OCI-M1 (cell line): ENCODE data around the gene ADCY3.

Experiments used
- DNase-seq: peaks from one replicate; lab custom pipeline; 2025; lab: John Stamatoyannopoulos, UW

The ADCY3 gene

GRCh38 chr2:24831221-24832072 lies 88.6 kb downstream of the ADCY3 start:
- DNase-seq, result no peak

- DNase-seq, result no peak
Observed at GRCh38 chr2:24830786-24831185, 89.3 kb downstream of the ADCY3 start.

DNA sequence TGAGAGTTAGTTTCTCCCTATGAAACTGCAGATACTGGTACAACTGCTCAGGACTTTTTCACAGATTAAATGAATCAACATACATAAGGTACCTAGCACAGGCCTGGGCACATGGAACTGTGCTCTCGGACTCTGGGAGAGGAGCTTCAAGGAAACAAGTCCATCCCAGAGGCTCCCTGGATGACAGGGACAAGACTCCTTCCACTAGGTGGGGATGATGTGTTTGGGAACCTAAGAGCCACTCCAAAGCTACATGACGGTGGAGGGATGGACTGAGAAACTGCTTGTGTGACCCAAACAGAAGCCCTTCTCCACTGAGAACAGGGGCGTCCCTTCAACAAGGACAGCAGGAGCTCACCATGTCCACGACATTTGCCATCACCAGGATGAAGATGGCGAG lies 89.7 kb downstream of the ADCY3 start:
- no peak for DNase-seq

DNA sequence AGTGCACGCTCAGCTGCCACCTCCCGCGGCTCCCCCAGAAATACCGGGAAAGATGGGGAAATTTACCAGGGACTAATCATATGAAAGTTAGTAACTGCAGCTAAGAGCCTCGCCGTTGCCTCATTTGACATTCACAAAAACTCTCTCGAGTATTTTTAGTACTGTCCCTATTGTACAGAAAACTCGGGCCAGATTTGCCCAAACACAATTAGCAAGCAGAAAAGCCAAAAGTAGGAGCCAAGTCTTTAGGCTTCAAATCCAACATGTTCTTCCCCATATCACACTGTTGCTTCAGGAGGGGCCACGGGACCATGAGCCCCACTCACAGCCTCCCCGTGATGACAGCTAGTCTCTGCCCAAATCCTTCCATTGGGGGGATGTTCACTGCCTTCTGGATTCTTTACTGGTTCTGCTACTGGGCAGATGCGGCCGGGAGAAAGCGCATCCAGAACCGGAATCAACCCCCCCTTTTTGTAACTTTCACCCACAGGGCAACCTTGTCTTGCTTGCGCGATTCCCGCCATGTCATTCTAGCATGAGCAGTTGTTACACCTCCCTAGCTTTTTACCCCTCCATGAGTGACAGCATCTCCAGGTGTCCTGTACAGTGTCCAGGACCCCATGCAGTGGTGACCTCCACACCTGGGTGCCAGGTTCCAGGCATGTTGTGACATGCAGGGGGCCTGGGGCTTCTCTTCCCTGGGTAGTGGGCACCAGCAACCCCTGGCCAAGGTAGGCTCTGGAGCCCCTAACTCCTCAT lies 91.6 kb downstream of the ADCY3 start:
- DNase-seq, result no peak

- DNase-seq, result peak; percentile 82
Observed at GRCh38 chr2:24827321-24828237, 92.5 kb downstream of the ADCY3 start.

DNA sequence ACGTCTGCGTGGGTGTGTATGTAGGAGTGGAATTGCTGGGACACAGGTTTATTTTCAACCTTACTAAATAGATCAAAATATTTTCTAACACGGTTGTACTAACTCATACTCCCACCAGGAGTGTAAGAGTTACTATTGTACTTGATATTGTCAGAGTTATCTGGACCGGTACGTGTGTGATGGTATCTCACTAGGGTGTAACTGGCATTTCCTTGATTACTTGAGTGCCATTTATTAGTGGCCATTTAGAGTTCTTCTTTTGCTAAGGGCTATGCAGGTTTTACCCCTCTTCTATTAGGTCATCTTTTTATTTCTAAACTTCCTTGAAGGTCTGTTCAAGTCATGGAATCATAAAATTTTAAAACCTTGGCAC lies 93.3 kb downstream of the ADCY3 start:
- DNase-seq, result no peak

DNA sequence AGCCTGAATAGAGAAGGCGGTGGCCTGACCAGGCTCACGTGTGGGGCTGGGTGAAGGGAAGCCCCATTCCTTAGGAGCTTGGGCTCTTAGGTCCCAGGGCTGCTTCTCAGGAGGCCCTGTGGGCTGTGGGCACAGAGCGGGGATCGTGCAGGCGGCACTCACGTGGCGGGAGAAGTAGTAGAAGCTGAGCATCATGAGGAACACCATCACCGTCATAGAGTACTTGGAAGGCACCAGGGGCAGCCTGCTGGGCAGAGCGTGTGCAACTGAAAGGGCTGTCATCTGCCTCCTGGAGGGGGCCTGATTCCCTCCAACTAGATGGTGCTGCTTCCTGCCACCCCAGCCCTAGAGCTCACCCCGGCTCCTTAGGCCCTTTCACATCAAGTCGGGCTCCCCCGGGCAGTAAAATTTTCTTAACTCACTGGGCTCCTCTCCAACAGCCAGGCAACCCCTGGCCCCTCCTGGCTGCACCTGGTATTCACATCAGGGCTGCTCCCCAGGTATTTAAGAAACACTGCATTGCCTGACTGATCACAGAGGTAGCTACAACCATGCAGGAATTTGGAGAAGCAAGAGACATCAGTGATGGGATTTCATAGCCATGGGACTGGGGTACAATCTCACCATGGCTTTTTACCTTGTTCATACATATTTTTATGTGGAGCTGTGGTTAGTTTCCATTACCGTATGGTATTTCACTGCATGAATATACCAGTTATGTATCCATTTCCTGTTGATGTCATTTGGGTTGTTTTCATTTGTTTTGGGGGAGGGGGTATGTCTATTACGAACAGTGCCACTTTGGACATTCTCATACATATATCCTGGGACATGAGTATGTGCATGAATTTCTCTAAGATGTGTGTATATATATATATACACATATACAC lies 93.9 kb downstream of the ADCY3 start:
- no peak for DNase-seq

DNA sequence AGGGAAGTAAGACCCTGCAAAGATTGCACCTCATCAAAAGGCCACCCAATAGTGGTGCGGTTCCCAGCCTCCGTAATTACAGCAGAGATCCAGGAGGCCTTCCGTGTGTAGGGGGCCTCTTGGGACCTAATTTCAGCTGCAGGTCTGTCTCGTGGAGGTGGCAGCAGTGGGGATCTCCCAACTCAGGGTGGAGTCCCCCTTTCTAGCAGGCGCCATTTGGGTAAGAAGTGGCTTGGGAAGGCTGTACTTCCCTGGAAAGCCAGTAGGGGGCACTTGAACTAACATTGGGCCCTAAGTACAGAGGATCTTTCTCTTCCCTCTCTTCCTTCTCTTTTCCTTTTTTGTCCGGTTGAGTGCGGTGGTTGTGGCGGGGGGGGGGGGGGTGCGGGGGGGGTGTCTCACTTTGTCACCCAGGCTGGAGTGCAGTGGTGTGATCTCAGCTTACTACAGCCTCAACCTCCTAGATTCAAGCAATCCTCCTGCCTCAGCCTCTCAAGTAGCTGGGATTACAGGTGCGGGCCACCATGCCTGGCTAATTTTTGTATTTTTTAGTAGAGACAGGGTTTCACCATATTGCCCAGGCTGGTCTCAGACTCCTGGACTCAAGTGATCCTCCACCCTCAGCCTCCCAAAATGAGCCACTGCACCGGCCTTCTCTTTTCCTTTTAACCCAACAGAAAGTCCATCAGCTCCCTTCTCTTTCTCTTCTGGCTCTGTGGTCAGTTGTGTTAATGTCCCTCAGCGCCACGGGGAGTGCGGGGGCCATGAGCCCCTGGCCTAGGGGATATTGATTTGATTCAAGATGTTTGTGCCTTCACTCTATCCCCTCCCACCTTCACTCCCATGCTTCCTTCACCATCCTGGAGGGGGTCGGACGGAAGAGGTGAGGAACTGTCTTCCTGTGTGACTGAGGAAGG lies 94.8 kb downstream of the ADCY3 start:
- DNase-seq, result peak; percentile 31

DNA sequence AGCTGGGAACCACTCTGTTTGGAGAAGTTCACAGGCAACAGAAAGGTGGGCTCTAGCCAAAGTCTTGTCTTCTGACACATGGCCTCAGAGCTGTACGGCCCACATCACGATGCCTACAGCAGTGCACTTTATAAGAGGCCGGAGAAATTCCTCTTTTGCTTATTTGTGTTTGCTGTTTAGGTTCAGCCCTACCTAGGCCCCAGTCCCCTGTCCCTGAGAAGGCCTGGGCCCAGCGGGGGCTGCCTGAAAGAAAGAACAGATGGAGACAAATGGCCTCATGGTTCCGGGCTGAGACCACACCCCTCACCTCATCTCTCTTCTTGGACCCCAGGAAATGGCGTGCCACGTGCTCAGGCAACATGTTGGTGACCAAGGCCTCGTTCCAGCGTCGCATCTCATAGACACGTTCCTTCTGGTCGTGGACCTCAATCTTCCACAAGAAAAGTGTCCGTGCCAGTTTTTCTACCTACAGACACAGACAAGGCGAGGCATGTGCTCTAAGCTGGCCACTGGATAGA lies 95.9 kb downstream of the ADCY3 start:
- no peak for DNase-seq

DNA sequence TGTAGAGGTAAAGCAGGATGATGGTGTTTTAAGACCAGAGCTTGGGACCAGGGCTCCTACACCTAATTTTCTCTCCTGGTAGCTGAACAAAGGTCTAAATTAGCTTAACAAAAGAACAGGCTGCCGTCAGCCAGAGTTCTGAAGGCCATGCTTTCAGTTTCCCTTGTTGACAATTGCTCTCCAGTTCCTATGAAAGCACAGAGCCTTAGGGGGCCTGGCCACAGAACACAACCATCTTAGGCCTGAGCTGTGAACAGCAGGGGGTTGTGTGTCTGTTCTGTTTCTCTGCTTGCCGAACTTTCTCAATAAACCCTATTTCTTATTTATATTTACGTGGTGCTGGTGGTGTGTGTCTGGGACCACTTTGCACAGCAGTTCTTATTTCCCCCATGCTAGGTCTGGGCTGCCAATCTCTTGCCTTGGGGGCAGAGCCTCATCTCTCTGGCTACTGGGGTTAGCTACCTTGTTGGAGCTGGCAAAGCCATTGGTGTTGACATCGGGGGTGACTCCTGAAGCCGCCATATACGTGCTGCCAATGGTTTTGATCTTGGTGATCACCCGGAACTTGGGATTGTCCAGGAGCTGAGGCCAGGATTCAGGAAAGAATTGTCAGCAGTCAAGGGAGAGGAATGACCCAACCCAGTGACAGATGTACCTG lies 97.9 kb downstream of the ADCY3 start:
- DNase-seq, result no peak

GRCh38 chr2:24821433-24821891 lies 98.6 kb downstream of the ADCY3 start:
- DNase-seq, result no peak

GRCh38 chr2:24820598-24821432 lies 99.2 kb downstream of the ADCY3 start:
- DNase-seq, result no peak

- no peak for DNase-seq
Observed at GRCh38 chr2:24820175-24820513, 99.9 kb downstream of the ADCY3 start.

DNA sequence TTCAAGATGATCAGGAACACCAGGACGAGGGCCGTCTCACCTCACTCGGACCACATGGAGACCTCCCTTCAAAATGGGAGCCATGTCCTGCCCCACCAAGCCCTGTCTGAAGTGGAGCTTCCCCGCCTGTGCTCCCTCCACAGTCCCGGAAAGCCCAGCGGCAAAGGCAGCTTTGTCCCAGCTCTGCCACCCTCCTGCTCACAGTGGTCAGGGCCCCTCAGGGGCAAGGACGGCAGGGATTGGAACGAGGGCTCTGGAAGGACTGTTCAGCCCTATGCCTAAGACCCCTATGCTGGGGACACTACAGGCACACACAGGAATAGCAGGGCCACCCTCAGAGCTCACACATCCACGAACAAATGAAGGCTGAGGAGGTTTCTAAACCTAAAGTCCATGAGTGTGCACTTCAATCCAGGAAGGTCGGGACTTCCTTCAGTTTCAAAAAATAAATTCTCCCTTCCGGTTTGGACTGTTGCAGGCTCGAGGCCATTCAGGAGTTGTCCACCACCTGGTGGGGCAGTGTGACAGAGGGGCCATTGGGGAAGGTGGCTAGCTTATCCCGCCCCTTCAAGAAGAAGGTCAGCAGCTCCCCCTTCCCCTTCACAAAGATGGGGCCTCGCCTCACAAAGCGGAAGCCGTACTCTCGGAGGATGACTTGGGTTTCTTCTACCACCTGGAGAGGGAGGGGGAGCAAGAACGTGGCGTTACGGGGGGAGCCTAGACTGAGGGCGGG lies 100.4 kb downstream of the ADCY3 start:
- no peak for DNase-seq

DNA sequence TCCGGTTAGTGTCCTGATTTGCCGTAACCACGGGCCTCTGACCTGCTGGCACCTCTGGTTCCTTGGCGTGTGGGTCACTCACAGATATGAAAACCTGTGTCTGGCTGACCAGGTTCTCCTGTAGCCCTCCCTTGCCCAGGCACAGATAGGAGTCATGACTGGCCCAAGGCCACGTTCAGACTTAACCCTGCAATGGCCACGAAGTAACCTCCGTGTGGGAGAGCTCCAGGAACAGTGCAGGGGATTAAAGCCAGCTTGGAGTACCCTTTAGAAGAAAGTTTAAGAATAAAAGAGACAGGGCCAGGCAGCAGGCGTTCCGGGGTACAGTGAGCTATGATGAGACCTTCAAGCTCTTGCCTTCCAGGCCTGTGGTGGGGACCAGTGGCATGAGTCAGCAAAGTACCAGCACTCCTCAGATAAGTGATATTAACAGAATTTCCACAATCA lies 101.3 kb downstream of the ADCY3 start:
- DNase-seq, result no peak

GRCh38 chr2:24816884-24817283 lies 103.2 kb downstream of the ADCY3 start:
- no peak for DNase-seq

DNA sequence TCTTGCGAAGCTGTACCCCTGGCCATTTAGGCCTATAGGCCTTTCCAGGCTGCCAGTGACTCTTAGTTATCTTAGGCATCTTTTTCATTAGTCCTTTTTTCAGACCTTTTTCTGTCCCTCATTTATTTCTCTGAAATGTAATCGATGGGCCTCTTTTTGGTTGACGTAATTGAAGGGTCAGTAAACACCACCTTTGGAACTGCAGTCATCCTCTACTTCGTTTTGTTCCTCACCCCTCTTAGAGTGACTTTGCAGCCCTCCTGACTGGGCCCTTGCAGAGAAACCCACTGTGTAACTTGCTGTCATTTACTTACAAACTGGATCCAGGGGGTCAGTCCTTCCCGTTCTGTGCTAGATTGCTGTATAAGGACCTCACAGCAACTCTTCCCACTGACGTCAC lies 103.6 kb downstream of the ADCY3 start:
- no peak for DNase-seq

DNA sequence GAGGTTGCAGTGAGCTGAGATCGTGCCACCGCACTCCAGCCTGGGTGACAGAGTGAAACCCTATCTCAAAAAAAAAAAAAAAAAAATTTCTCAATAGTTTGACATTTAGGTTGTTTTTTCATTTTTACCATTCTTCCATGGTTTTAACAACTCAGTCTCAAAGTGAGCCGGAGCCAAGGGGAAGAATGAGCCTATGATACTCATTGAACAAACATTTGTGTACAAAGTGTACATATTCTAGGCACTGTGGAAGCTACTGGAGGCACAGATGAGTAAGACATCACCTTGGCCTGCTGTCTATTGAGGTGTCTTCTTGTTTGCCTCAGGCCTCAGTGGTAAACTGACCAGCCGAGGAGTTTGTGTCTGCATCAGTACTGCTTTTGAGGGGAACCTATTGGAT lies 104.9 kb downstream of the ADCY3 start:
- DNase-seq, result no peak
